ENCODE data around the gene CELF2. TPM values are rescaled to one million over a fixed set of nuclear protein-coding genes. Genes with fewer than 3 reads are reported as not detected.

CELF2 gene
- total RNA-seq, 3 donors from 2014 or later (not counting 1 experiment from before 2014, with no cell fraction given), result 282 to 298 (median 295) TPM

DNA sequence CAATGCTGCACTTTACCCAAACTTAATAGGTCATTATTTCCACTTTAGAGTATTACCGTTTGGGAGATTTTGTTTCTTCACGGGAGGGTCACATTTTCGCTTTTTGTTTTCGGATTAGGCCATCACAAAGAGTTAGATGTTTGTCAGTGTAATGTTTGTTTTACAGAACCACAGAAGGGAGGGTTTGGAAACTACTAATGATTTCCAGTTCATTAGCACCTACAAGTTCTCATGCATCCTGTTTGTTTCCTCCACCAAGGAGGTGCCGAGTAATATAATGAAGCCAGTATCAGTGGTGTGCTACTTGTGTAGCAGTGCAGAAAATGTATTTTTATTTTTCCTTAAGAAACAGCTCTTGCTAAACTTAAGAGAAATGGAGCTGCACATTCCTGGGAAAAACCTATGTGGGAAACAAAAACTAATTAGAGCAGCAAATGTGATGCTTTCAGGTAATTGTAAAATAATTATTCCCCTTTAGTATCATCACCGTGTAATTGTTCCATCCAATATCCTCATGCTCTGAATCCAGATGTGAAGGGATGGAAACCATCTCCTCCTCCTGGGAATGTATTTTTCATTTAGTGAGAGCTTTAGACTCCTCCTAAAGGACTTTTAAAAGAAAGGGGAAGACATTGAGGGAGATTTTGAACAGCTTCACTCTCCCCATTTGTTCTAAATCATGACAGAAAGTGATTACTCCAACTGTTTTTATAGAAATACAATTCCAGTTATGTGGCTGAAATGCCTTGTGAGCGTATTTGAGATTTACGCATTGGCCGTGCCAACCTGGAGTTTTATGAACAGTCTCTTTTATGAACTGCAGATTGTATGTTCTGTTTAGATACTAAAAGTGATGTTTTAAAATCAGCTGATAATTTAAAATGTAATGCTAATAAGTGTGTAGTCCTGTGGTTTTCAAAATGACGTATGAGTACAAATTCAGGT is 5.6 kb downstream of the CELF2 start:
- H3K4me3 ChIP-seq (ENCODE audit: low read length), result no peak overlapping the region
- TF ChIP-seq, protein P1, sequence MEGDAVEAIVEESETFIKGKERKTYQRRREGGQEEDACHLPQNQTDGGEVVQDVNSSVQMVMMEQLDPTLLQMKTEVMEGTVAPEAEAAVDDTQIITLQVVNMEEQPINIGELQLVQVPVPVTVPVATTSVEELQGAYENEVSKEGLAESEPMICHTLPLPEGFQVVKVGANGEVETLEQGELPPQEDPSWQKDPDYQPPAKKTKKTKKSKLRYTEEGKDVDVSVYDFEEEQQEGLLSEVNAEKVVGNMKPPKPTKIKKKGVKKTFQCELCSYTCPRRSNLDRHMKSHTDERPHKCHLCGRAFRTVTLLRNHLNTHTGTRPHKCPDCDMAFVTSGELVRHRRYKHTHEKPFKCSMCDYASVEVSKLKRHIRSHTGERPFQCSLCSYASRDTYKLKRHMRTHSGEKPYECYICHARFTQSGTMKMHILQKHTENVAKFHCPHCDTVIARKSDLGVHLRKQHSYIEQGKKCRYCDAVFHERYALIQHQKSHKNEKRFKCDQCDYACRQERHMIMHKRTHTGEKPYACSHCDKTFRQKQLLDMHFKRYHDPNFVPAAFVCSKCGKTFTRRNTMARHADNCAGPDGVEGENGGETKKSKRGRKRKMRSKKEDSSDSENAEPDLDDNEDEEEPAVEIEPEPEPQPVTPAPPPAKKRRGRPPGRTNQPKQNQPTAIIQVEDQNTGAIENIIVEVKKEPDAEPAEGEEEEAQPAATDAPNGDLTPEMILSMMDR (IDR thresholded peaks at IDR 0.05), result no peak
- H3K4me3 Mint-ChIP-seq, result no peak overlapping the region
- H3K27me3 ChIP-seq (ENCODE audit: control insufficient read depth, insufficient read depth, low read length), result peaks cover 22% of the 10 kb centered on the region
- H3K4me1 ChIP-seq (ENCODE audit: control insufficient read depth, insufficient read depth, low read length), result no peaks in the 10 kb centered on the region
- H3K27me3 Mint-ChIP-seq (ENCODE audit: low read depth in 2 of 2), result peaks cover 36 to 57% of the 10 kb centered on the region in 2 donors
- H3K36me3 ChIP-seq (ENCODE audit: control insufficient read depth, insufficient read depth, low read length), result no peaks in the 10 kb centered on the region
- no peaks in the 10 kb centered on the region for H3K9me3 ChIP-seq (ENCODE audit: control insufficient read depth, insufficient read depth, low read length)
- ATAC-seq (no peak), DNase-seq (no peak)
- H3K4me1 Mint-ChIP-seq, result peaks cover 5 to 6% of the 10 kb centered on the region in 2 donors
- intact Hi-C loops (cut with micrococcal nuclease), result no loop called here
- no peaks in the 10 kb centered on the region for H3K9me3 Mint-ChIP-seq
- no peaks in the 10 kb centered on the region for H3K36me3 Mint-ChIP-seq
- WGBS (ENCODE audit: insufficient coverage), result 97% methylated on average over 7 of the region's 10 CpGs
- H3K27ac Mint-ChIP-seq, result no peak overlapping the region
- H3K27ac ChIP-seq (ENCODE audit: low read length), result no peak overlapping the region

DNA sequence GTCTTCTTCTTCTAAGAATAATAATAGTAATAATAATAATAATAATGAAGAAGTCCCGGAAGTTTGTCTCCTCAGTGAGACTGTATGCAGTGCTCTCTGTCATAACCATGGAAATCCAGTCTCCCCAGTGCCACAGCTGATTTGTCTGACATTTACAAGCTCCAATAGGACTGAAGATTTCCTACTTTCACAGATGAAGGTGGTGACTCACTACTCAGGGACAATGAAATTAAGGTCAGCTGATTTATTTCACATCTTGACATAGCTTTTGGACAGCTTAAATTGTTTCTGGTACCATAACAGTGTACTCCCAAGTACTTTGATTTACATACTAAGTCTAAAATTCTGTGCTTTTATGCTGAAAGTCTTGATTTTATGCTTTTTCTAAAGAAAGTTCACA is 6.9 kb downstream of the CELF2 start:
- no peaks in the 10 kb centered on the region for H3K4me1 ChIP-seq (ENCODE audit: control insufficient read depth, insufficient read depth, low read length)
- WGBS (ENCODE audit: insufficient coverage), result 83% methylated on average over 1 of the region's 1 CpG
- Mint-ChIP-seq H3K36me3 (no peaks in the 10 kb centered on the region), H3K27ac (no peak overlapping the region), H3K4me3 (no peak overlapping the region), H3K4me1 (no peaks in the 10 kb centered on the region), H3K27me3 (ENCODE audit: low read depth in 2 of 2) (peaks cover 27 to 56% of the 10 kb centered on the region in 2 donors), H3K9me3 (no peaks in the 10 kb centered on the region)
- intact Hi-C loops (cut with micrococcal nuclease), result no loop called here
- DNase-seq, result no peak
- ATAC-seq, result no peak
- H3K4me3 ChIP-seq (ENCODE audit: low read length), result no peak overlapping the region
- TF ChIP-seq, protein P1 (IDR thresholded peaks at IDR 0.05), result no peak
- no peaks in the 10 kb centered on the region for H3K9me3 ChIP-seq (ENCODE audit: control insufficient read depth, insufficient read depth, low read length)
- H3K27ac ChIP-seq (ENCODE audit: low read length), result no peak overlapping the region
- peaks cover 13% of the 10 kb centered on the region for H3K27me3 ChIP-seq (ENCODE audit: control insufficient read depth, insufficient read depth, low read length)
- no peaks in the 10 kb centered on the region for H3K36me3 ChIP-seq (ENCODE audit: control insufficient read depth, insufficient read depth, low read length)

DNA sequence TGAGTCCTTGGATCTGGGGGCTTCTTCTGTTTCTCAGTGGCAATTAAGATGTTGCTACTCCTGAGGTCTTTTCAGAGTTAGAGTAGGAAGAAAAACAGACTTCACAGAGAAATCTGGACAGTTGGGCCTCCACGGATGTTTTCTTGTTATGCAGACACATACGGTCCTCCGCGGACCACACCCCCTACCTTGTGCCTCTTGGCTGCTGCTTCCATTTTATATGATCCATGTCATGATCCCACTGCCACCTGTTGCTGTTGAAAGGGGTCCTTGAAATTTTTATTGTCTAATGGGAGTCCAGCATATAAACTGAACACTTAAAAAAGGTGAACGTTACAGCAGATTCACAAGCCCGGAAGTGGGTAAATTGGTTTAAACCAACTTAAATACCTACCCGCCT is 8.3 kb downstream of the CELF2 start:
- Histone ChIP-seq H3K9me3 (ENCODE audit: control insufficient read depth, insufficient read depth, low read length) (no peaks in the 10 kb centered on the region), H3K27me3 (ENCODE audit: control insufficient read depth, insufficient read depth, low read length) (peaks cover 9% of the 10 kb centered on the region), H3K4me3 (ENCODE audit: low read length) (no peak overlapping the region), H3K27ac (ENCODE audit: low read length) (no peak overlapping the region), H3K36me3 (ENCODE audit: control insufficient read depth, insufficient read depth, low read length) (no peaks in the 10 kb centered on the region), H3K4me1 (ENCODE audit: control insufficient read depth, insufficient read depth, low read length) (no peaks in the 10 kb centered on the region)
- WGBS (ENCODE audit: insufficient coverage), result 100% methylated on average over 5 of the region's 7 CpGs
- intact Hi-C loops (cut with micrococcal nuclease), result no loop called here
- no peak overlapping the region for H3K4me3 Mint-ChIP-seq
- H3K27me3 Mint-ChIP-seq (ENCODE audit: low read depth in 2 of 2), result peaks cover 18 to 49% of the 10 kb centered on the region in 2 donors
- no peaks in the 10 kb centered on the region for H3K9me3 Mint-ChIP-seq
- DNase-seq, result no peak
- no peak for ATAC-seq
- TF ChIP-seq, protein P1 (IDR thresholded peaks at IDR 0.05), result no peak
- no peak overlapping the region for H3K27ac Mint-ChIP-seq
- H3K36me3 Mint-ChIP-seq, result no peaks in the 10 kb centered on the region
- no peaks in the 10 kb centered on the region for H3K4me1 Mint-ChIP-seq
